Measurements from ENCODE around the gene ARHGEF7. TPM values are rescaled to one million over a fixed set of nuclear protein-coding genes. Genes with fewer than 3 reads are reported as not detected.

ARHGEF7 gene
- total RNA-seq, 1 donor from 2014 or later: 73.7 TPM

- Histone ChIP-seq H4K20me1 (ENCODE audit: insufficient read depth, low read length) (no peaks in the 10 kb centered on the region), H3K4me1 (ENCODE audit: insufficient read depth, low read length) (no peaks in the 10 kb centered on the region), H3K79me2 (ENCODE audit: insufficient read depth, low read length) (peaks cover 2% of the 10 kb centered on the region), H3K4me3 (ENCODE audit: insufficient read depth, low read depth, low read length) (no peak overlapping the region), H2AFZ (ENCODE audit: low read depth, low read length) (no peak overlapping the region), H3K4me2 (ENCODE audit: low read length) (no peak overlapping the region), H3K27me3 (ENCODE audit: insufficient read depth, low read length) (no peaks in the 10 kb centered on the region), H3K9me3 (ENCODE audit: insufficient read depth, low read depth, low read length) (no peaks in the 10 kb centered on the region), H3K27ac (ENCODE audit: low read depth, low read length) (no peak overlapping the region), H3K9ac (ENCODE audit: low read length) (no peak overlapping the region), H3K36me3 (ENCODE audit: insufficient read depth, low read length) (peaks cover 44% of the 10 kb centered on the region)
- Mint-ChIP-seq H3K27ac (ENCODE audit: unreplicated experiment) (no peak overlapping the region), H3K4me1 (ENCODE audit: low read depth, unreplicated experiment) (no peaks in the 10 kb centered on the region), H3K9me3 (ENCODE audit: unreplicated experiment) (no peaks in the 10 kb centered on the region), H3K4me3 (ENCODE audit: unreplicated experiment) (no peak overlapping the region), H3K36me3 (ENCODE audit: low read depth, unreplicated experiment) (peaks cover 19% of the 10 kb centered on the region), H3K27me3 (ENCODE audit: low read depth, unreplicated experiment) (no peaks in the 10 kb centered on the region)
- no peak for TF ChIP-seq EZH2 (IDR thresholded peaks at IDR 0.05; ENCODE audit: insufficient read depth, low read length)
- TF ChIP-seq, protein P1, sequence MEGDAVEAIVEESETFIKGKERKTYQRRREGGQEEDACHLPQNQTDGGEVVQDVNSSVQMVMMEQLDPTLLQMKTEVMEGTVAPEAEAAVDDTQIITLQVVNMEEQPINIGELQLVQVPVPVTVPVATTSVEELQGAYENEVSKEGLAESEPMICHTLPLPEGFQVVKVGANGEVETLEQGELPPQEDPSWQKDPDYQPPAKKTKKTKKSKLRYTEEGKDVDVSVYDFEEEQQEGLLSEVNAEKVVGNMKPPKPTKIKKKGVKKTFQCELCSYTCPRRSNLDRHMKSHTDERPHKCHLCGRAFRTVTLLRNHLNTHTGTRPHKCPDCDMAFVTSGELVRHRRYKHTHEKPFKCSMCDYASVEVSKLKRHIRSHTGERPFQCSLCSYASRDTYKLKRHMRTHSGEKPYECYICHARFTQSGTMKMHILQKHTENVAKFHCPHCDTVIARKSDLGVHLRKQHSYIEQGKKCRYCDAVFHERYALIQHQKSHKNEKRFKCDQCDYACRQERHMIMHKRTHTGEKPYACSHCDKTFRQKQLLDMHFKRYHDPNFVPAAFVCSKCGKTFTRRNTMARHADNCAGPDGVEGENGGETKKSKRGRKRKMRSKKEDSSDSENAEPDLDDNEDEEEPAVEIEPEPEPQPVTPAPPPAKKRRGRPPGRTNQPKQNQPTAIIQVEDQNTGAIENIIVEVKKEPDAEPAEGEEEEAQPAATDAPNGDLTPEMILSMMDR (IDR thresholded peaks at IDR 0.05; ENCODE audit: insufficient read depth, low read depth, low read length): no peak
- DNase-seq (ENCODE audit: low read depth): no peak
- FAIRE-seq: no peak
These were observed 187.1 kb downstream of the ARHGEF7 start for GRCh38 chr13:111302045-111302726.

GRCh38 chr13:111303559-111303958 lies 188.4 kb downstream of the ARHGEF7 start:
- Histone ChIP-seq H3K9me3 (ENCODE audit: insufficient read depth, low read depth, low read length) (no peaks in the 10 kb centered on the region), H2AFZ (ENCODE audit: low read depth, low read length) (no peak overlapping the region), H3K36me3 (ENCODE audit: insufficient read depth, low read length) (peaks cover 46% of the 10 kb centered on the region), H3K79me2 (ENCODE audit: insufficient read depth, low read length) (no peaks in the 10 kb centered on the region), H3K27me3 (ENCODE audit: insufficient read depth, low read length) (no peaks in the 10 kb centered on the region), H3K4me1 (ENCODE audit: insufficient read depth, low read length) (no peaks in the 10 kb centered on the region), H3K4me3 (ENCODE audit: insufficient read depth, low read depth, low read length) (no peak overlapping the region), H3K27ac (ENCODE audit: low read depth, low read length) (no peak overlapping the region), H4K20me1 (ENCODE audit: insufficient read depth, low read length) (peaks cover 3% of the 10 kb centered on the region), H3K4me2 (ENCODE audit: low read length) (no peak overlapping the region), H3K9ac (ENCODE audit: low read length) (no peak overlapping the region)
- no peaks in the 10 kb centered on the region for H3K4me1 Mint-ChIP-seq (ENCODE audit: low read depth, unreplicated experiment)
- H3K27me3 Mint-ChIP-seq (ENCODE audit: low read depth, unreplicated experiment): no peaks in the 10 kb centered on the region
- FAIRE-seq (no peak), DNase-seq (ENCODE audit: low read depth) (no peak)
- TF ChIP-seq, protein P1 (IDR thresholded peaks at IDR 0.05; ENCODE audit: insufficient read depth, low read depth, low read length): no peak
- no peak for TF ChIP-seq EZH2 (IDR thresholded peaks at IDR 0.05; ENCODE audit: insufficient read depth, low read length)
- H3K36me3 Mint-ChIP-seq (ENCODE audit: low read depth, unreplicated experiment): peaks cover 24% of the 10 kb centered on the region
- H3K9me3 Mint-ChIP-seq (ENCODE audit: unreplicated experiment): no peaks in the 10 kb centered on the region
- no peak overlapping the region for H3K27ac Mint-ChIP-seq (ENCODE audit: unreplicated experiment)
- no peak overlapping the region for H3K4me3 Mint-ChIP-seq (ENCODE audit: unreplicated experiment)

GRCh38 chr13:111304041-111304544 lies 189.0 kb downstream of the ARHGEF7 start:
- Mint-ChIP-seq H3K27me3 (ENCODE audit: low read depth, unreplicated experiment) (no peaks in the 10 kb centered on the region), H3K4me3 (ENCODE audit: unreplicated experiment) (no peak overlapping the region), H3K36me3 (ENCODE audit: low read depth, unreplicated experiment) (peaks cover 26% of the 10 kb centered on the region), H3K4me1 (ENCODE audit: low read depth, unreplicated experiment) (no peaks in the 10 kb centered on the region), H3K27ac (ENCODE audit: unreplicated experiment) (no peak overlapping the region), H3K9me3 (ENCODE audit: unreplicated experiment) (peaks cover under 1% of the 10 kb centered on the region)
- no peaks in the 10 kb centered on the region for H3K4me1 ChIP-seq (ENCODE audit: insufficient read depth, low read length)
- H4K20me1 ChIP-seq (ENCODE audit: insufficient read depth, low read length): peaks cover 3% of the 10 kb centered on the region
- no peaks in the 10 kb centered on the region for H3K27me3 ChIP-seq (ENCODE audit: insufficient read depth, low read length)
- H2AFZ ChIP-seq (ENCODE audit: low read depth, low read length): no peak overlapping the region
- H3K4me2 ChIP-seq (ENCODE audit: low read length): no peak overlapping the region
- H3K9ac ChIP-seq (ENCODE audit: low read length): no peak overlapping the region
- H3K79me2 ChIP-seq (ENCODE audit: insufficient read depth, low read length): no peaks in the 10 kb centered on the region
- H3K4me3 ChIP-seq (ENCODE audit: insufficient read depth, low read depth, low read length): no peak overlapping the region
- H3K27ac ChIP-seq (ENCODE audit: low read depth, low read length): no peak overlapping the region
- DNase-seq (ENCODE audit: low read depth) (no peak), FAIRE-seq (no peak)
- H3K36me3 ChIP-seq (ENCODE audit: insufficient read depth, low read length): peaks cover 46% of the 10 kb centered on the region
- no peaks in the 10 kb centered on the region for H3K9me3 ChIP-seq (ENCODE audit: insufficient read depth, low read depth, low read length)
- TF ChIP-seq, protein P1 (IDR thresholded peaks at IDR 0.05; ENCODE audit: insufficient read depth, low read depth, low read length): no peak
- TF ChIP-seq EZH2 (IDR thresholded peaks at IDR 0.05; ENCODE audit: insufficient read depth, low read length): no peak
